MM.1S (cell line): Measurements from ENCODE around the gene HEMK1.

Experiments used
- CTCF ChIP-seq: fragments of 300-600 bp; sonication (generic); IDR thresholded peaks from 2 replicates; pipeline ENCODE4 v1.5.1; 2016; ENCODE audit warnings: antibody characterized with exemption, low read length, mixed read lengths
- EZH2phosphoT487 ChIP-seq: fragments of 300-600 bp; sonication (generic); IDR thresholded peaks from 2 replicates; pipeline ENCODE4 v1.6.1; 2018; ENCODE audit warnings: antibody characterized with exemption, low read length

GRCh38 chr3:50620420-50620819, 51.1 kb downstream of the HEMK1 start:
- TF ChIP-seq CTCF = no peak
- no peak for TF ChIP-seq EZH2phosphoT487
